ENCODE data around the gene CCIN.

GRCh38 chr9:36161187-36161586 lies 8.0 kb upstream of the CCIN start:
- TF ChIP-seq CTCF (IDR thresholded peaks at IDR 0.05 in 2 of 3, conservative IDR thresholded peaks at IDR 0.05 in 1 of 3; ENCODE audit: borderline replicate concordance in 1 of 3, insufficient read depth in 1 of 3, low read depth in 2 of 3, low read length in 2 of 3) = no peak
- TF ChIP-seq EZH2 (IDR thresholded peaks at IDR 0.05) = no peak
- no peak for TF ChIP-seq POLR2A (IDR thresholded peaks at IDR 0.05; ENCODE audit: borderline replicate concordance, extremely low read depth, insufficient read depth, insufficient read length)
- no peak for TF ChIP-seq SIN3A (IDR thresholded peaks at IDR 0.05; ENCODE audit: low read depth)
- no peak for TF ChIP-seq YY1 (IDR thresholded peaks at IDR 0.05; ENCODE audit: extremely low read depth, insufficient replicate concordance, low read depth, low read length)
- TF ChIP-seq EGR1 (IDR thresholded peaks at IDR 0.05; ENCODE audit: low read depth) = no peak
- TF ChIP-seq SP1 (IDR thresholded peaks at IDR 0.05; ENCODE audit: low read depth) = no peak
- TF ChIP-seq REST (IDR thresholded peaks at IDR 0.05; ENCODE audit: low read depth) = no peak
- TF ChIP-seq POLR2AphosphoS5 (IDR thresholded peaks at IDR 0.05; ENCODE audit: low read depth, low read length) = no peak

All from HCT116 (cell line).